SJSA1 (cell line): Measurements from ENCODE around the gene CDKAL1. TPM values are rescaled to one million over a fixed set of nuclear protein-coding genes. Genes with fewer than 3 reads are reported as not detected.
"Not testable (repeated sequence)": the region's sequence is repeated elsewhere in the genome, so short reads cannot be mapped to it uniquely, and the experiment has no call there.

ENCODE experiments used
- DNase-seq, 2 experiments: peaks; one replicate each; pipeline ENCODE4 v3.0.0-alpha.2; 2015 to 2020; ENCODE audit warnings: low spot score in 2 of 2, low read depth in 1 of 2
- H3K27ac ChIP-seq: fragments of 250-450 bp; sonication (Bioruptor Pico); 2 replicates; pipeline ENCODE4 v1.5.1; 2020; ENCODE audit warnings: mild to moderate bottlenecking, moderate library complexity
- H3K27me3 ChIP-seq: fragments of 250-450 bp; sonication (Bioruptor Pico); replicated peaks from 2 replicates; pipeline ENCODE4 v1.5.1; 2020; ENCODE audit warnings: mild to moderate bottlenecking, moderate library complexity
- H3K36me3 ChIP-seq: fragments of 250-450 bp; sonication (Bioruptor Pico); 2 replicates; pipeline ENCODE4 v1.5.1; 2020; ENCODE audit warnings: mild to moderate bottlenecking
- H3K4me1 ChIP-seq: fragments of 250-450 bp; sonication (Bioruptor Pico); replicated peaks from 2 replicates; pipeline ENCODE4 v1.6.1; 2021; ENCODE audit warnings: mild to moderate bottlenecking
- H3K4me3 ChIP-seq: fragments of 250-450 bp; sonication (Bioruptor Pico); 2 replicates; pipeline ENCODE4 v1.5.1; 2020; ENCODE audit warnings: mild to moderate bottlenecking
- H3K9me3 ChIP-seq: fragments of 250-450 bp; sonication (Bioruptor Pico); replicated peaks from 2 replicates; pipeline ENCODE4 v1.5.1; 2020; ENCODE audit warnings: mild to moderate bottlenecking
- total RNA-seq: library from RNA; depleted of rRNA; stranded (reverse); fragments of >200 nt; shearing (Covaris generic); gene quantifications from 2 replicates; pipeline ENCODE4 v1.2.3, GENCODE V29; 2014

The CDKAL1 gene
- total RNA-seq, 1 experiment from 2014 or later = 25.7 TPM

GRCh38 chr6:21049148-21049547 lies 514.9 kb downstream of the CDKAL1 start:
- H3K9me3 ChIP-seq = no peaks in the 10 kb centered on the region
- no peak overlapping the region for H3K4me3 ChIP-seq
- no peaks in the 10 kb centered on the region for H3K36me3 ChIP-seq
- no peak for DNase-seq
- H3K27me3 ChIP-seq = no peaks in the 10 kb centered on the region
- H3K4me1 ChIP-seq = no peaks in the 10 kb centered on the region
- no peak overlapping the region for H3K27ac ChIP-seq

GRCh38 chr6:21049572-21049971 lies 515.3 kb downstream of the CDKAL1 start:
- H3K9me3 ChIP-seq = no peaks in the 10 kb centered on the region
- H3K27ac ChIP-seq = no peak overlapping the region
- DNase-seq = no peak
- no peaks in the 10 kb centered on the region for H3K27me3 ChIP-seq
- H3K36me3 ChIP-seq = no peaks in the 10 kb centered on the region
- no peaks in the 10 kb centered on the region for H3K4me1 ChIP-seq
- H3K4me3 ChIP-seq = no peak overlapping the region

GRCh38 chr6:21050935-21051334 lies 516.7 kb downstream of the CDKAL1 start:
- Histone ChIP-seq H3K4me1 (no peaks in the 10 kb centered on the region), H3K27me3 (no peaks in the 10 kb centered on the region), H3K36me3 (no peaks in the 10 kb centered on the region), H3K4me3 (no peak overlapping the region), H3K27ac (no peak overlapping the region), H3K9me3 (no peaks in the 10 kb centered on the region)
- DNase-seq = no peak

DNA sequence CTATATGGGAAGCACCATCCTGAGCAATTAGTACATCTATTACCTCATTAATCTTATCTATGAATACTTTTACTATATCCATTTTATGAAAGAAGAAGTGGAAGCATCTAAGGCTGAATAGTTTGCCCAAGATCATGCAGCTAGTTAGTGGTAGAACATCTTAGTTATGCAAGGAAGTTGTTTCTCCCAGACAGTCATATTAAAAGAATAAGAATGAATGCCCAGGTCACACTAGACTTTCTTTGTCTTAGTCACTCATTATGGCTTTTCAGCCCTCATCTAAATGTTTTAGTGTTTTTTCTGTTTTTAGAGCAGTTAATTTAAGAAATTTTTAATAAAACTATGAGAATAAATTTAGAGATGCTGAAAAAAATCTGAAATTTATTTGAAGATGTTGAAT lies 517.5 kb downstream of the CDKAL1 start:
- DNase-seq = no peak
- Histone ChIP-seq H3K4me3 (no peak overlapping the region), H3K9me3 (no peaks in the 10 kb centered on the region), H3K27ac (no peak overlapping the region), H3K27me3 (no peaks in the 10 kb centered on the region), H3K4me1 (no peaks in the 10 kb centered on the region), H3K36me3 (no peaks in the 10 kb centered on the region)

GRCh38 chr6:21053612-21054011 lies 519.4 kb downstream of the CDKAL1 start:
- Histone ChIP-seq H3K27ac (no peak overlapping the region), H3K4me3 (no peak overlapping the region), H3K4me1 (no peaks in the 10 kb centered on the region), H3K27me3 (no peaks in the 10 kb centered on the region), H3K9me3 (no peaks in the 10 kb centered on the region), H3K36me3 (no peaks in the 10 kb centered on the region)
- DNase-seq = no peak

GRCh38 chr6:21055480-21055879 lies 521.2 kb downstream of the CDKAL1 start:
- not testable (repeated sequence) for H3K4me1 ChIP-seq, H3K27ac ChIP-seq, H3K4me3 ChIP-seq, DNase-seq, H3K9me3 ChIP-seq, H3K36me3 ChIP-seq, H3K27me3 ChIP-seq

DNA sequence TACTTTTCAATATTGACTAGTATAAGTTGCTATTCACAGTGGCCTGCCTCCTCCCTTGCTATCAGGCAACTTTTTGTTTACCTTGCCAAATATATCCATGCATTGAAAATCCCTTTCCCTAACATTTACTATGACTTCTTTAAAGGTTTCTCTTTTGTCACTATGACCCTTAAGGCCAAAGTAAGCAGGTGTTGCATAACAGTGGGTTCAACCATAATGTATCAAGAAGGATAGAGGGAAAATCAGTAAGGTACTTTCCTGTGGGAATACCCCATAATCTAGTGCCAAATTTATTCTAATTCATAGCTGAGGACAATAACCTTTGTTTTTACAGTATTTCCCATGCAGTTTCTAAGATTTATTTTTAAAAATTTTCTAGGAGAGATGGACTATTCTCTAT lies 527.6 kb downstream of the CDKAL1 start:
- Histone ChIP-seq H3K27me3 (no peaks in the 10 kb centered on the region), H3K27ac (no peak overlapping the region), H3K36me3 (no peaks in the 10 kb centered on the region), H3K4me3 (no peak overlapping the region), H3K9me3 (no peaks in the 10 kb centered on the region), H3K4me1 (no peaks in the 10 kb centered on the region)
- DNase-seq = no peak

- H3K4me3 ChIP-seq = no peak overlapping the region
- H3K36me3 ChIP-seq = no peaks in the 10 kb centered on the region
- no peaks in the 10 kb centered on the region for H3K9me3 ChIP-seq
- DNase-seq = no peak
- peaks cover 6% of the 10 kb centered on the region for H3K4me1 ChIP-seq
- no peak overlapping the region for H3K27ac ChIP-seq
- no peaks in the 10 kb centered on the region for H3K27me3 ChIP-seq
Measured at GRCh38 chr6:21064756-21065340, 530.6 kb downstream of the CDKAL1 start.

DNA sequence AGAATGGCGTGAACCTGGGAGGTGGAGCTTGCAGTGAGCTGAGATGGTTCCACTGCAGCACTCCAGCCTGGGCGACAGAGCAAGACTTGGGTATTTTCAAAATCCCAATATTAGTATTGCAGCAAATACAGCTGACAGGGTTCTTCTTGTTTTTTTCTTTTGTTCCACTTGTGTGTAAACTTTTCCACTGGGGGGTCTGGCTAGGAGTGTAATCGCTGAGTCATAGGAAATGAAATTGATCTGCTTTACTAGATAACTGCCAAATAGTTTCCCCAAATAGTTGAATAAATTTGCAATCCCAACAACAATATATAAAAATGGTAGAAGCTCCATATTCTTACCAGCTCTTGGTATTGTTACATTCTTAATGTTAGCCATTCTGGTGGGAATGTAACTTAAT lies 533.3 kb downstream of the CDKAL1 start:
- Histone ChIP-seq H3K27me3 (no peaks in the 10 kb centered on the region), H3K4me3 (no peak overlapping the region), H3K9me3 (no peaks in the 10 kb centered on the region), H3K36me3 (no peaks in the 10 kb centered on the region), H3K4me1 (peaks cover 16% of the 10 kb centered on the region), H3K27ac (no peak overlapping the region)
- DNase-seq = no peak

DNA sequence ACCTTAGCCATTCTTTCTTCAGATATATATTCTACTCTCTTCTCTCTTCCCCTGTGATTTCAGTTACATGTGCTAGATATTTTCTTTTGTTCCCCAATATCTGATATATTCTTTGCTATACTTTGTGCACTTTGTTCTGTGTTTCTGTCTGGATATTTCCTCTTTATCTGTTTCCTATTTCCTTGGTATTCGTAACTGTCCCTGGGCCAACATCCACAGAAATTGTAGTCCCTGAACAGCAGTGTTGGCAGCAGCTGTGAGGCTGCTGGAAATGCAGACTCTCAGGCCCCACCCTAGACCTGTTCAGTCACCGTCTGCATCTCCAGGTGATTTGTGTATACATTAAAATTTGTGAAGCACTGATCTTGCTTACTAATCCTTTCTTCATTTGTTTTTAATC lies 536.4 kb downstream of the CDKAL1 start:
- Histone ChIP-seq H3K4me3 (no peak overlapping the region), H3K27me3 (no peaks in the 10 kb centered on the region), H3K27ac (0 out of 2 replicates have a peak overlapping the region, but pooled peaks have one; percentile 19), H3K36me3 (no peaks in the 10 kb centered on the region), H3K9me3 (no peaks in the 10 kb centered on the region), H3K4me1 (peaks cover 16% of the 10 kb centered on the region)
- DNase-seq = no peak

DNA sequence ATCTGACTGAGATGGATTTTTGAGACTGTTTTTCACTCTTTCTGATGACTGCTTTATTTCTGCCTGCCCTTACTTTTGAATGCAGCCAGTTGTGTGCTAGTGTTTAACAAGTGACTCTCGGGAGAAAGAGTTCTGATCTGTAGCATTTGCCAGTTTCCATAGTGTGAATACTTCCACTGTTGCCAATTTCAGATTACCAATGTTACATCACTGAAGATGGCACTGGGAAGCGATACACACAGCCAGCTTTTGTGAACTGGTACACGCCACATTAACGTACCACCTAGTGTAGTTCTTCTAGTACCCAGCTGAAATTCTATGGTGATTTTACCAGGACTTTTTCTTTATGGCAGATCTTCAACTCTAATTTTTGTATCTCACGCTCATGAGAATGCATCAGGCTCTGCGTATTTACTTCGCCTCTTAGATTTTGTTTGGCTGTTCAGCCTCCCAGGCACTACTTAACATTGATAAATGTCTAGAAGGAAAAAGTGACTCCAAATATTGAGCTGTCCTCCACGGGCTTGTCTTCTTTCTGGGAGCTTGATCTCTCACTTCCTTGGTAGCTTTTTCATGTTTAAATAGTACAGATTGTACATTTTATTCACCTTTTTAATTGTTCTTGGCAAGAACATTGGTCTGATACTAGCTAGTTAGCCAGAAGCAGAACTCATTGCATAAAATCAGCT lies 537.7 kb downstream of the CDKAL1 start:
- Histone ChIP-seq H3K4me1 (peaks cover 16% of the 10 kb centered on the region), H3K27ac (no peak overlapping the region), H3K9me3 (no peaks in the 10 kb centered on the region), H3K4me3 (no peak overlapping the region), H3K36me3 (no peaks in the 10 kb centered on the region), H3K27me3 (no peaks in the 10 kb centered on the region)
- no peak for DNase-seq

DNA sequence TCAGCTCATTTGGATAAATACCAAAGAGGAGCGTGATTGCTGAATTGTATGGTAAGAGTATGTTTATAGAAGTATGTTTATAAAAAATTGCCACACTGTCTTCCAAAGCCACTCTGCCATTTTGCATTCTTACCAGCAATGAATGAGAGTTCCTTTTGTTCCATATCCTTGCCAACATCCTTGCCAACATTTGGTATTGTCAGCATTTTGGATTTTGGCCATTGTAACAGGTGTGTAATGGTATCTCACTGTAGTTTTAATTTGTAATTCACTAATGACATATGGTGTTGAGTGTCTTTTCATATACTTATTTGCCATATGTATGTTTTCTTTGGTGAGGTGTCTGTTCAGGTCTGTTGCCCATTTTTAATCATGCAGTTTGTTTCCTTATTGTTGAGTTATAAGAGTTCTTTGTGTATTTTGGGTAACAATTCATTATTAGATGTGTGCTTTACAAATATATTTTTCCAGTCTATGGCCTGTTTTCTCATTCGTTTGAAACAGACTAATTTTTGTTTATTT lies 539.1 kb downstream of the CDKAL1 start:
- Histone ChIP-seq H3K36me3 (no peaks in the 10 kb centered on the region), H3K9me3 (no peaks in the 10 kb centered on the region), H3K4me3 (no peak overlapping the region), H3K4me1 (peaks cover 11% of the 10 kb centered on the region), H3K27ac (no peak overlapping the region), H3K27me3 (no peaks in the 10 kb centered on the region)
- no peak for DNase-seq

DNA sequence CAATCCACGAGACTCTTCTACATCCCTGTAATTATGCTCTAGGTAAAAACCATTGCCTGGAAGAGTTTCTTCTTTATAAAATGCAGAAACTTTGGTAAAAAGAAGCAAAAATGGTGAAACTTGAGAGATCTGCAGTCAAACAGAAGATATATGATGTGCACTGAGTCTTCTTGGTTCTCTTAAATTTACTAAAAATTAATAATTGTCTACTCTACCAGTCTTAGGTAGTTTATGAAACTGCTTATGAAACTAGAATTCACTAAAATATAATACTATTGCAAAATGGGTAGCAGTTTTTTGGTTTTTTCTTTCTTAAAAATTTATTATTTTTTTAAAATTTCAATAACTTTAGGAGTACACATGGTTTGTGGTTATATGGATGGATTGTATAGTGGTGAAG lies 540.2 kb downstream of the CDKAL1 start:
- Histone ChIP-seq H3K9me3 (no peaks in the 10 kb centered on the region), H3K4me1 (peaks cover 11% of the 10 kb centered on the region), H3K27ac (no peak overlapping the region), H3K36me3 (no peaks in the 10 kb centered on the region), H3K4me3 (no peak overlapping the region), H3K27me3 (no peaks in the 10 kb centered on the region)
- no peak for DNase-seq

- no peaks in the 10 kb centered on the region for H3K4me1 ChIP-seq
Measured at GRCh38 chr6:21075986-21076385, 541.7 kb downstream of the CDKAL1 start.

More at GRCh38 chr6:21075986-21076385, 541.7 kb downstream of the CDKAL1 start:
- H3K36me3 ChIP-seq = no peaks in the 10 kb centered on the region
- no peak overlapping the region for H3K27ac ChIP-seq
- H3K4me3 ChIP-seq = no peak overlapping the region
- no peaks in the 10 kb centered on the region for H3K9me3 ChIP-seq
- no peak for DNase-seq
- H3K27me3 ChIP-seq = no peaks in the 10 kb centered on the region
